Measurements from ENCODE around the gene CXCR4.
"Not testable (repeated sequence)": the region's sequence is repeated elsewhere in the genome, so short reads cannot be mapped to it uniquely, and the experiment has no call there.

Gene CXCR4

GRCh38 chr2:136071887-136072286 lies 46.1 kb downstream of the CXCR4 start:
- DNase-seq: not testable (repeated sequence)

DNA sequence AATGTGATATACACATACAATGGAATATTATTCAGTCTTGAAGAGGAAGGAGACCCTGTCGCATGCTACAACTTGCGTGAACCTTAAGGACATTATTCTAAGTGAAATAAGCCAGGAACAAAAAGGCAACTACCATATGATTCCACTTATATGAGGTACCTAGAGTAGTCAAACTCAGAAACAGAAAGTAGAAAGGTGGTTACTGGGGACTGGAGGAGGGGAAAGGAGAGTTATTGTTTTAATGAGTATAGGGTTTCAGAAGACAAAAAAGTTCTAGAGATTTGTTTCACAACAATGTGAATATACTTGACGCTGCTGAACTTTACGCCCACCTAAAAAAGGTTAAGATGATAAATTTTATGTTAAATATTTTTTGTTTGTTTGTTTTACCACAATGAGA lies 47.0 kb downstream of the CXCR4 start:
- DNase-seq: no peak

- DNase-seq: no peak
Measured at GRCh38 chr2:136069773-136070172, 48.2 kb downstream of the CXCR4 start.

GRCh38 chr2:136068581-136069227 lies 49.2 kb downstream of the CXCR4 start:
- no peak for DNase-seq

GRCh38 chr2:136067897-136068580 lies 49.9 kb downstream of the CXCR4 start:
- DNase-seq: no peak

DNA sequence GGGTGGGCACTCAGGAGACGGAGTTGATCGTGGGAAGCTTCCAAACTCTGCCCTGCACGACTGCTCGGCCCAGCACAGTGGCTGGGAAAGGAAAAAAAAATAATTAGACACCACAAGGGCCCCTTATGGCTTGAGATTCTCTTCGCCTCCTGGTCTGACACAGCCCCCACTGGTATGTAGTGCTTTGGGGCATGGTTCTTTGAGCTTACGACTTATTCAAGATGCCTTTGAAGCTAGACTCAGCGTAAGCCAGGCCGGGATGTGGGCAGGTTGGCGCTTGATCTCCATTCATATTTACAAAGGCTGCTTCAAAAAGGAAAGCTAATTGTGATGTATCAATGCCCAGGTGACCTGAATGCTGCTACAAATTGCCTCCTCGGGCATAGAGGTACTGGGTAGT lies 50.5 kb downstream of the CXCR4 start:
- no peak for DNase-seq

GRCh38 chr2:136065907-136066306 lies 52.0 kb downstream of the CXCR4 start:
- DNase-seq: no peak

- DNase-seq: no peak
Measured at GRCh38 chr2:136065384-136065783, 52.6 kb downstream of the CXCR4 start.

Measured in central memory CD4-positive, alpha-beta T cell (primary cell).